GDM1 (cell line): Measurements from ENCODE around the gene SUMO3.
A peak's percentile ranks its signal among the peaks of the same experiment; 100 is the strongest.

Source experiments
- DNase-seq: peaks from one replicate; lab custom pipeline; 2025; lab: John Stamatoyannopoulos, UW

SUMO3 gene

GRCh38 chr21:44801468-44802395 lies 16.1 kb downstream of the SUMO3 start, which contains the start of gene UBE2G2:
TSS of gene UBE2G2 (minus strand) at chr21:44801820. CDS start at chr21:44801748, 72 bp downstream.
- DNase-seq: peak; percentile 76

- DNase-seq: no peak
Observed at GRCh38 chr21:44800971-44801467, 16.8 kb downstream of the SUMO3 start.

- DNase-seq: no peak
Observed at GRCh38 chr21:44800103-44800502, 17.8 kb downstream of the SUMO3 start.

- DNase-seq: no peak
Observed at GRCh38 chr21:44799646-44800045, 18.2 kb downstream of the SUMO3 start.

GRCh38 chr21:44797775-44798174 lies 20.1 kb downstream of the SUMO3 start:
- DNase-seq: no peak

GRCh38 chr21:44795342-44795741 lies 22.5 kb downstream of the SUMO3 start:
- DNase-seq: no peak

GRCh38 chr21:44793592-44794374 lies 24.1 kb downstream of the SUMO3 start:
- DNase-seq: no peak

GRCh38 chr21:44792702-44793591 lies 24.9 kb downstream of the SUMO3 start:
- DNase-seq: peak; percentile 41

- DNase-seq: no peak
Observed at GRCh38 chr21:44791993-44792392, 25.9 kb downstream of the SUMO3 start.

GRCh38 chr21:44791246-44791645 lies 26.6 kb downstream of the SUMO3 start:
- no peak for DNase-seq

- no peak for DNase-seq
Observed at GRCh38 chr21:44790368-44790767, 27.5 kb downstream of the SUMO3 start.

- DNase-seq: no peak
Observed at GRCh38 chr21:44789880-44790279, 28.0 kb downstream of the SUMO3 start.

- no peak for DNase-seq
Observed at GRCh38 chr21:44785620-44786335, 32.1 kb downstream of the SUMO3 start.

GRCh38 chr21:44784810-44785209 lies 33.1 kb downstream of the SUMO3 start:
- no peak for DNase-seq

GRCh38 chr21:44783020-44783696 lies 34.7 kb downstream of the SUMO3 start:
- DNase-seq: no peak

- no peak for DNase-seq
Observed at GRCh38 chr21:44780767-44781459, 36.9 kb downstream of the SUMO3 start.

GRCh38 chr21:44780137-44780502 lies 37.7 kb downstream of the SUMO3 start:
- no peak for DNase-seq

GRCh38 chr21:44779417-44780136 lies 38.3 kb downstream of the SUMO3 start:
- no peak for DNase-seq

- DNase-seq: no peak
Observed at GRCh38 chr21:44778983-44779382, 38.9 kb downstream of the SUMO3 start.
